ENCODE data around the gene HACD2.

DNA sequence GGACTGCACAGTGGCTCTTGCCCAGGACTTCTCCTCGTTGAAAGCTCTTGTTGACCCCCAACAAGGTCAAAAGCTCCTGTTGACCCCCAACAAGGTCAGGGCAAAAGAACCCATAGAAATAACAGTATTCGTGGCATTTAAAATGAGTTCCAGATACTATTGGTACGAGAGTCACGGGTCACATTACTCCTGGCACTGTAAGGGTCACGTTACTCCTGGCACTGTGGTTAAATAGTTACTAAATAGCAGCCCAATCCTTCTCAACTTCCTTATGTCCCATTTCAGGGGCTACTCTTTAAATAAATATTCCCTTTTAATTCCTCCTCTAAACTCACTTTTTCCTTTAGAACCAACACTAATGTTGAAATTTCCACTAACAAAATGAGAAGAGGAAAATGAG lies 117.8 kb downstream of the HACD2 start:
- TF ChIP-seq POLR2AphosphoS5 (IDR thresholded peaks at IDR 0.05; ENCODE audit: low read depth, low read length): no peak
- TF ChIP-seq CEBPB (IDR thresholded peaks at IDR 0.05; ENCODE audit: low read depth): no peak
- TF ChIP-seq CTCF (IDR thresholded peaks at IDR 0.05 in 2 of 3, conservative IDR thresholded peaks at IDR 0.05 in 1 of 3; ENCODE audit: borderline replicate concordance in 1 of 3, insufficient read depth in 1 of 3, low read depth in 2 of 3, low read length in 2 of 3): no peak
- TF ChIP-seq SP1 (IDR thresholded peaks at IDR 0.05; ENCODE audit: low read depth): no peak
- TF ChIP-seq EZH2 (IDR thresholded peaks at IDR 0.05): no peak

Data from HCT116 (cell line).